MG63 (cell line): Measurements from ENCODE around the gene CREB3L2. TPM values are rescaled to one million over a fixed set of nuclear protein-coding genes. Genes with fewer than 3 reads are reported as not detected.
A peak's percentile ranks its signal among the peaks of the same experiment; 100 is the strongest.
"Not testable (repeated sequence)": the region's sequence is repeated elsewhere in the genome, so short reads cannot be mapped to it uniquely, and the experiment has no call there.

Source experiments
- DNase-seq: peaks from one replicate; pipeline ENCODE4 v3.0.0-alpha.2; 2020
- H3K27me3 ChIP-seq: fragments of 250-450 bp; sonication (Bioruptor Pico); 2 replicates; pipeline ENCODE4 v1.5.1; 2020; ENCODE audit warnings: mild to moderate bottlenecking, moderate library complexity
- H3K36me3 ChIP-seq: fragments of 250-450 bp; sonication (Bioruptor Pico); 2 replicates; pipeline ENCODE4 v1.5.1; 2020; ENCODE audit warnings: mild to moderate bottlenecking, moderate library complexity
- H3K4me3 ChIP-seq: fragments of 250-450 bp; sonication (Bioruptor Pico); 2 replicates; pipeline ENCODE4 v1.5.1; 2020; ENCODE audit warnings: mild to moderate bottlenecking, moderate library complexity
- H3K9me3 ChIP-seq: fragments of 250-450 bp; sonication (Bioruptor Pico); 2 replicates; pipeline ENCODE4 v1.5.1; 2020; ENCODE audit warnings: mild to moderate bottlenecking, moderate library complexity
- total RNA-seq: library from RNA; depleted of rRNA; stranded (reverse); fragments of >200 nt; shearing (Covaris generic); gene quantifications from 2 replicates; pipeline ENCODE4 v1.2.3, GENCODE V29; 2014; ENCODE audit warnings: low replicate concordance; rRNA removed

The CREB3L2 gene, protein sequence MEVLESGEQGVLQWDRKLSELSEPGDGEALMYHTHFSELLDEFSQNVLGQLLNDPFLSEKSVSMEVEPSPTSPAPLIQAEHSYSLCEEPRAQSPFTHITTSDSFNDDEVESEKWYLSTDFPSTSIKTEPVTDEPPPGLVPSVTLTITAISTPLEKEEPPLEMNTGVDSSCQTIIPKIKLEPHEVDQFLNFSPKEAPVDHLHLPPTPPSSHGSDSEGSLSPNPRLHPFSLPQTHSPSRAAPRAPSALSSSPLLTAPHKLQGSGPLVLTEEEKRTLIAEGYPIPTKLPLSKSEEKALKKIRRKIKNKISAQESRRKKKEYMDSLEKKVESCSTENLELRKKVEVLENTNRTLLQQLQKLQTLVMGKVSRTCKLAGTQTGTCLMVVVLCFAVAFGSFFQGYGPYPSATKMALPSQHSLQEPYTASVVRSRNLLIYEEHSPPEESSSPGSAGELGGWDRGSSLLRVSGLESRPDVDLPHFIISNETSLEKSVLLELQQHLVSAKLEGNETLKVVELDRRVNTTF
- total RNA-seq, result 5.0 and 6.0 TPM in 2 replicates

DNA sequence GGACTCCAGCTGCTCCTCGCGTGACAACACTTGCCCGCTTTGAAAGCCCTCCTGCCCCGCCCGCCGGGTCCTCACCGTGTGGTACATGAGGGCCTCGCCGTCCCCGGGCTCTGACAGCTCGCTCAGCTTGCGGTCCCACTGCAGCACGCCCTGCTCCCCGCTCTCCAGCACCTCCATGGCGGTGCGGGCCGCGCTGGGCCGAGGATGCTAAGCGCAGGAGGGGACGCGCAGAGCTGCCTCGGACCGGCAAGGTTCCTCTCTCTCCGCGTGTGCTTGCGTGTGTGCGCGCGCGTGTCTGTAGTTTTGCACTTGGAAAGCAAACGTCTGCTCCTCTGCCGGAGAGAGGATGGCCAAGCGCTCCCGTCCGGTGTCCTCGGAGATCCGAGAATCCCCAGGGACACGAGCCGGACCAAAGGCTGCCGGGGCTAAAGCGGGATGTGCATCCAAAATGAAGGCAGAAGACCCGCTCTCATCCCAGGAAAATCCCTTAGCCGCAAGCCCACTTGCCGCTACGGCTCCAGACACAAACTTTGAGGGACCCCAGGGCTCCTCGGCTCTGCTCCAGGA is at the start of gene CREB3L2:
CREB3L2 (minus strand) TSS at position 558 of the 567 bp plus-strand sequence; CDS start at position 177, 381 bp downstream.
- DNase-seq, result peak; percentile 69
- Histone ChIP-seq H3K9me3 (no peaks in the 10 kb centered on the region), H3K36me3 (peaks cover 6% of the 10 kb centered on the region), H3K4me3 (peak within 1 kb of the TSS; percentile 94), H3K27me3 (no peaks in the 10 kb centered on the region)

DNA sequence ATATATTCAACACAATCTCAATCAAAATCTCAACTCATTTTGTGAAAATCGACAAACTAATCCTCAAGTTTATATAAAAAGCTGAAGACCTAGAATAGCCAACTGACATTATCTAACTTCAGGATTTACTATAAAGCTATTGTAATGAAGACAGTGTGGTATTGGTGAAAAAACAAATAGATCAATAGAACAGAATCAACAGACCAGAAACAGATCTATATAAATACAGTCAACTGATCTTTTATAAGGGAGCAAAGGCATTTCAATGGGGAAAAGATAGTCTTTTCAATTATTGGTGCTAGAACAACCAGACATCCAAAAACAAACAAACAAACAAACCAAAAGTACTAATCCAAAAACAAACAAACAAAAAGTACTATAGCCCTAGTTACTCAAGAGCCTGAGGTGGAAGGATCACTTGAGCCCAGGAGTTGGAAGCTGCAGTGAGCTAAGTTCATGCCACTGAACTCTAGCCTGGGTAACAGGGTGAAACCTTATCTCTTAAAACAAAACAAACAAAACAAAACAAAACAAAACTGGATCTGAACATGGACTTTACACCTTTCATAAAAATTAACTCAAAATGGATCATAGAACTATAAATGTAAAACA is 47.7 kb upstream of the CREB3L2 start:
- no peak overlapping the region for H3K4me3 ChIP-seq
- H3K36me3 ChIP-seq, result no peaks in the 10 kb centered on the region
- no peaks in the 10 kb centered on the region for H3K27me3 ChIP-seq
- DNase-seq, result no peak
- H3K9me3 ChIP-seq, result no peaks in the 10 kb centered on the region

DNA sequence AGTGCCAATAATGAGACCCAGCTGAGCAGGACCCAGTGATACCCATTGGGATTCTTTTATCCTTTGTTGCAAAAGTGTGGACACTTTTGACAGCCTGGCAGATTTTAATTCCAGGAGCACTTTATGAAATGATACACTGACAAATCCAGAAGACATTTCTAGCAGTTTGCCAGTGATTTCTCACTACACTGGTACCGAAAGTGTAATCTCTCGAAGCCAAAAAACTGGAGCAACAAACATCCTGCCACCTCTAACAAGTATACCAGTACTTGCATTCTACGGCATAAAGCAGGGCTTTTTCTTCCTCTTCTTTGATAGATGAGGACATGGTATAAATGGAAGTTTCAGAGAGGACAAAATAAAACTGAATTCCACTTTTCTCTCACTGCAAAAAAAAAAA is 46.0 kb upstream of the CREB3L2 start:
- no peaks in the 10 kb centered on the region for H3K27me3 ChIP-seq
- DNase-seq, result no peak
- H3K36me3 ChIP-seq, result no peaks in the 10 kb centered on the region
- H3K9me3 ChIP-seq, result no peaks in the 10 kb centered on the region
- no peak overlapping the region for H3K4me3 ChIP-seq

DNA sequence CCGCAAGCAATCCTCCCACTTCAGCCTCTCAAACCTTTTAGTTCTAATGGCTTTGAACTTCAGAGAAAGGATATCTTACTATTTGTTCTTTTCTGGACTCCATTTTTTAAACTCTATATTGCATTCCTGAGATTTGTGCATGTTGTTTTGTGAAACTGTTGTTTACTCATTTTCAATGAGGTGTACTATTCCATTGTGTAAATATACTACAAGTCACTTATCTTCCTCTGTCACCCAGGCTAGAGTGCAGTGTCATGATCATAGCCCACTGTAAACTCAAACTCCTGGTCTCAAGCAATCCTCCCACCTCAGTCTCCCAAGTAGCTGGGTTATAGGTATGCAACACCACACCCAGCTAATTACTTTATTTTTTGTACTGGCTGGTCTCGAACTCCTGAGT is 43.0 kb upstream of the CREB3L2 start:
- no peak for DNase-seq
- no peaks in the 10 kb centered on the region for H3K27me3 ChIP-seq
- H3K4me3 ChIP-seq, result no peak overlapping the region
- H3K9me3 ChIP-seq, result no peaks in the 10 kb centered on the region
- H3K36me3 ChIP-seq, result no peaks in the 10 kb centered on the region

DNA sequence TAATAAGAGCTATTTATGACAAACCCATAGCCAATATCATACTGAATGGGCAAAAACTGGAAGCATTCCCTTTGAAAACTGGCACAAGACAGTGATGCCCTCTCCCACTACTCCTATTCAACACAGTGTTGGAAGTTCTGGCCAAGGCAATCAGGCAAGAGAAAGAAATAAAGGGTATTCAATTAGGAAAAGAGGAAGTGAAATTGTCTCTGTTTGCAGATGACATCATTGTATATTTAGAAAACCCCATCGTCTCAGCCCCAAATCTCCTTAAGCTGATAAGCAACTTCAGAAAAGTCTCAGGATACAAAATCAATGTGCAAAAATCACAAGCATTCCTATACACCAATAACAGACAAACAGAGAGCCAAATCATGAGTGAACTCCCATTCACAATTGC is 38.2 kb upstream of the CREB3L2 start:
- DNase-seq, H3K27me3 ChIP-seq, H3K4me3 ChIP-seq, H3K36me3 ChIP-seq, H3K9me3 ChIP-seq: not testable (repeated sequence)

DNA sequence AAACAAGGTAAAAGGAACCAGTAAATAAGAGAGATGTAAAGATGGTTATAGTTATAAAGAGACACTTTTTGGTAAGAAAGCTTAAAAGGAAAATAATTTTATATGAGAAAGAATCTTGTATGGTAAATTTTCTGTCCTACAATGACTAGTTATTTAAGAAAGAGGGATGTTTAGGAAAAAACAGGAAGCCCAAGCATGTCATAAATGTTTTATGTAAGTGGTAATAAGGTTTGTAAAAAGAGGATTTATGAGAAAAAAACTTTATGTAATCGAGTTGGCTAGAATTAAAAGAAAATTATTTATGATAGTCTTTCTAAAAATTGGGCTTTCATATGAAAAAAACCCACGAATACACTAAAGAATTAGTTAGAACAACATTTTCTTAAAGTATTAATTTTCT is 34.2 kb upstream of the CREB3L2 start:
- Histone ChIP-seq H3K9me3 (no peaks in the 10 kb centered on the region; the same call in 1 of the 2 replicates), H3K4me3 (no peak overlapping the region), H3K36me3 (no peaks in the 10 kb centered on the region), H3K27me3 (no peaks in the 10 kb centered on the region)
- no peak for DNase-seq

DNA sequence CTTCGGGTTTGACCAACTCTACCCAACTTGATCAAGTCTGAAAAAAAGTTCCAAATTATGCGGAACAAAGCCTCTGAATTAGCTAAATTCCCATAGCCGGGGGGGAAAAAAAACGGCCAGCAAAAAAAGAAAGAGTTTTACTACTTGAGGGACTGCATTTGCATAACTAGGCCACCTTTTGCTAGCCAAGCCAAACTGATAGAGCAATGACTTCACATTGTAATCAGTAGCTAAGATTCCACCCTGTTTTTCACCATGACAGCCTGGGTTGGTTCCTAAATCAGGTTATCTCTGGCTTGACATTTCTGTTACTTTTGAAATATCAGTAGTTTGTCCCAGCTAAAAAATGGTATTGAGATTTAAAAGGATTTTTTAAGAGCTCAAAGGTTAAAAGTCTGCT is 31.4 kb upstream of the CREB3L2 start:
- Histone ChIP-seq H3K9me3 (no peaks in the 10 kb centered on the region; the same call in 1 of the 2 replicates), H3K27me3 (no peaks in the 10 kb centered on the region), H3K36me3 (no peaks in the 10 kb centered on the region), H3K4me3 (no peak overlapping the region)
- DNase-seq, result no peak

DNA sequence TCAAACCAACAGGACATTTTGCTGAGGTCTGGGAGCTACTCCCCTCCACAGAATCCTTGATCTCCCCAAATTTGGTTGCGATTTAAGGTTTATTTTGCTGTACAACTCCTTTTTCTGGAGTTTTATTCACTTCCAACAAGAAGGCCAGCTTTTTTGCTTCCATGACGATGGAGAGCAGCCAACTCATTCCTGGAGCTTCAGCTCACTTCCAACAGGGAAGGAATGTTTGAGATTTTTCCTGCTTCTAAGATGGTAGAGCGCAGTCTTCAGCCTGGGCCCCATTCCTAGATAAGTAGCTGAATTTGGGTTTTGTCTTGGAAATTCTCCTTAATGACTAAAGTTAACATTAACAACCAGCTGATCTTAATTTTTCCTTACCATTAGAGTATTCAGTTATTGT is 30.9 kb upstream of the CREB3L2 start:
- DNase-seq, result no peak
- Histone ChIP-seq H3K27me3 (no peaks in the 10 kb centered on the region), H3K36me3 (no peaks in the 10 kb centered on the region), H3K4me3 (no peak overlapping the region), H3K9me3 (no peaks in the 10 kb centered on the region; the same call in 1 of the 2 replicates)

DNA sequence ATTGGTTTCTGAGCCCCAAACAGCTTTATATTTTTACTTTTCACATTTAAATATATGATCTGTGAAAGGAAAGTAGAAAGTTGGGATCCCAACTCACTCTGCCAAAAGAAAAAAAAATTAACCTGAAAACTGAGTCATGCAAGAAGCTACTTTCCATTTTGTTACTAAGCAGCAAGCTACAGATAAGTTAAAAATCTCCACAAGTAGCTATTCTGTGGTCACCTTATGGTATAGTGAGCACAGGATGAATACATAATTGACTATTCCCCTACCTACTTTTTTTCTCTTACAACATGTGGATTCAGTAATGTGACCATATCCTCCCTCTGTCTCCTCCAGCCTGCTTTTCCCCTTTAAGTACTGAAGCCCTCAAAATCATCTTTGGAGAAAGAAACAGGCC is 30.3 kb upstream of the CREB3L2 start:
- H3K27me3 ChIP-seq, result no peaks in the 10 kb centered on the region
- no peaks in the 10 kb centered on the region; the same call in 1 of the 2 replicates for H3K9me3 ChIP-seq
- no peak for DNase-seq
- H3K4me3 ChIP-seq, result no peak overlapping the region
- H3K36me3 ChIP-seq, result no peaks in the 10 kb centered on the region

DNA sequence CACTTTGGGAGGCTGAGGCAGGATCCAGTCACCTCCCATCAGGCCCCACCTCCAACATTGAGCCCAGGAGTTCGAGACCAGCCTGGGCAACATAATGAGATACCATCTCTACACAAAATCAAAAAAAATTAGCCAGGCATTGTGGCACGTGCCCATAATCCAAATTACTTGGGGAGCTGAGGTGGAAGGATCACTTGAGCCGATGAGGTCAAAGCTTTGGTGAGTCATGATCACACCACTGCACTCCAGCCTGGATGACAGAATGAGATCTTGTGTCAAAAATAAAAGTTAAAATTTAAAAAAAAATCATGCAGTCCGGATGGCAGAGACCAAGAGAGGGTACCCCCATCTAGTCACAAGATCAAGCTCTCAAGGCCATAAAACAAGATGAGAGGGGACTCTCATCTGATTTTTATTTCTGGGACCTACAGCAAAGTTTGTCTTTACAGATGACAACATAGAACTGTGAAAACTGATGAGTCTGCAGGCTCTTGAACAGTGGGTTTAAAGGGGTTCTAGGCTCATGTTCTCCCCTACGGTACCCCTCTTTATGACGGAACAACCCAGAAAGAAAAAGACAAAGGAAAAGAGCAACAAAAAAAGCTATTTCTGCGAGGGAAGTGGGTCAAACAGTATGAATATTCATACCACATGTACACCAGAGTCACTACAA is 28.9 kb upstream of the CREB3L2 start:
- Histone ChIP-seq H3K9me3 (no peaks in the 10 kb centered on the region; the same call in 1 of the 2 replicates), H3K27me3 (no peaks in the 10 kb centered on the region), H3K4me3 (no peak overlapping the region), H3K36me3 (no peaks in the 10 kb centered on the region)
- peak; percentile 39 for DNase-seq

DNA sequence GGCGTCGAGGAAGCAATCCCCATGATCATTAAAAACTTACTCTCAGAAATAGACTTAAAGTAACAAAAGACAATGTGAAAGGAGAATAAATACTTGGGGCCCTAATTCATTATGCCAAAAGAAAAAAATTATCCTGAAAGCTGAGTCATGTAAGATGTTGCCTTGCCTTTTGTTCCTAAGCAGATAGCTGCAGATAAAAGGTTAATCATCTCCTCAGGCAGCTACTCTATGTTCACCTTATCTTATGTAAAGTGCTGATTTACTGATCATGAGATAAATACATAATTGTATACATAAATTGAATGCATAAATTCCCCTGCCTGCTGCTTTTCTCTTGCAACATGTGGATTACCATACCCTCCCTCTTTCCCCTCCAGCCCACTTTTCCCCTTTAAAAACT is 28.1 kb upstream of the CREB3L2 start:
- Histone ChIP-seq H3K9me3 (no peaks in the 10 kb centered on the region; the same call in 1 of the 2 replicates), H3K36me3 (no peaks in the 10 kb centered on the region), H3K4me3 (no peak overlapping the region), H3K27me3 (no peaks in the 10 kb centered on the region)
- no peak for DNase-seq

DNA sequence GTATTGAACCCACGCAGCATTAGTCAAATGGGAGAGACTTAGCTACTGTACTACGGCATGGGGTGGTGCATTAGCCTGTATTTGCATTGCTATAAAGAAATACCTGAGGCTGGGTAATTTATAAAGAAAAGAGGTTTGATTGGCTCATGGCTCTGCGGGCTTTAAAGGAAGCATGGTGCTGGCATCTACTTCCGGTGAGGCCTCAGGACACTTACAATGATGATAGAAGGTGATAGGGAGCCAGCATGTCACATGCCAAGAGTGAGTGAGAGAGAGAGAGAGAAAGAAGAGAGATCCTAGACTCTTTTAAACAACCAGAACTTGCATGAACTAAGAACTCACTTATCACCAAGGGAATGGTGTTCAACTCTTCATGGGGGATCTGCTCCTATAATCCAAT is 27.2 kb upstream of the CREB3L2 start:
- H3K27me3 ChIP-seq, result no peaks in the 10 kb centered on the region
- H3K36me3 ChIP-seq, result no peaks in the 10 kb centered on the region
- no peak for DNase-seq
- no peaks in the 10 kb centered on the region for H3K9me3 ChIP-seq
- H3K4me3 ChIP-seq, result no peak overlapping the region

DNA sequence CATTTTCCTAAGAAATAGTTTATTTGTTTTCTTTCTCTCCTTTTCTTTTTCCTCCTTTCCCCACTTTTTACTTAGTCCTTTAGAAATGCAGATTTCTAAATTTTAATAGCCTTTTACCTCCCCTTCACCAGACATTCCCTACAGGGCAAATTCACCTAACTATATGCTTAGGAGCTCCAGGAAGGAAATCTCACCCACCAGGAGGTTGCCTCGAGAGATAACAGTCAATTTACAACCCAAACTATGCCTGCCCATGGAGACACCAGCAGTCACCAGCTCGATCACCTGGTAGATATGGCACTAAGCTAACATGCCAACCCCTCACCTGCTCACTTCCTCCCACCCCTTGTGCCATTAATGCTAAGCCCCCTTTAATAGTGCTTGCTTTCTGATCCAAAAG is 25.2 kb upstream of the CREB3L2 start:
- H3K9me3 ChIP-seq, result no peaks in the 10 kb centered on the region
- H3K36me3 ChIP-seq, result no peaks in the 10 kb centered on the region
- no peaks in the 10 kb centered on the region for H3K27me3 ChIP-seq
- H3K4me3 ChIP-seq, result no peak overlapping the region
- no peak for DNase-seq

DNA sequence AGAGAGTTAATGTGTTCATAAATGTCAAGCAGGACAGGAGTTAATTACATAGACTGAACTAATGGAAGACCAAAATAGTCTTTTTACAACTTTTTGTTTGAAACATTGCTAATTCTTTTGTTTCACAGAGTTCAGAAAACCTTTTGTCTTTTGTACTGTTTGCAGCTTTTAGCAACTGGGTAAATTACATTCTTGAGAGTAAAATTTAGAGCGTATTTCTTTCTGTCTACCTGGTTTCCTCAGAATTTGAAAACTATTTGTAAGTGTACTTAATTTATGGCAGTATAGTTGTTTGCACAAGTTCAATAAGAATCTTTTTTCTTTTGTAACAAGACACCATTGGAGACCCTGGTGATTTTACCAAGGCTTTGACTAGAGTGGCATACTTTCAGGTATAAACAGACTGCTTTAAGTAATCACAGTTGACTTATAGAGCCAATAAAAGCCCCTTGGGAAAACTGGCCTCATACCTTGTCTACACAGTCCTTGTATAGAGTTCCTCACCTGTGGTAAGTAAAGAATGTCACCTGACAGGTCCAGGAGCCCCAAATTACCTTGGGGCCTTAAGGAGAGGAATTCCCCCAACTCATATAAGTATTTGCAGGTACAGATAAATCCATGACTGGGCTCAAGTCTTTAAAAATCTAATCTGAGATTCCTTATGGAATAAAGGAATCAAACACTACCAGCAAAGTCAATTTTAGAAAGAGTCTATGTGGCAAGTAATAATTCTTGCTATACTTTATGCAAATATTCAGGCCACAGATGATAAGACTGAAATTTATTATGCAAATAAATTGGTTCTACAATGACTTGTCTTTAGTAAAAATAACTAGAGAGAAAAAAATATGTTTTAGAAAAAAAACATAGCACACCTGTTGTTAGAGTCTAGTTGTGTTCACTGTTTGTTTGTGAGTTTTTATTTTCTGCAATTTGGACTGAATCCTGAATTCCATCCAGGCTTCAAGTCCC is 23.6 kb upstream of the CREB3L2 start:
- no peak overlapping the region for H3K4me3 ChIP-seq
- H3K36me3 ChIP-seq, result no peaks in the 10 kb centered on the region
- H3K9me3 ChIP-seq, result no peaks in the 10 kb centered on the region
- DNase-seq, result no peak
- no peaks in the 10 kb centered on the region for H3K27me3 ChIP-seq

DNA sequence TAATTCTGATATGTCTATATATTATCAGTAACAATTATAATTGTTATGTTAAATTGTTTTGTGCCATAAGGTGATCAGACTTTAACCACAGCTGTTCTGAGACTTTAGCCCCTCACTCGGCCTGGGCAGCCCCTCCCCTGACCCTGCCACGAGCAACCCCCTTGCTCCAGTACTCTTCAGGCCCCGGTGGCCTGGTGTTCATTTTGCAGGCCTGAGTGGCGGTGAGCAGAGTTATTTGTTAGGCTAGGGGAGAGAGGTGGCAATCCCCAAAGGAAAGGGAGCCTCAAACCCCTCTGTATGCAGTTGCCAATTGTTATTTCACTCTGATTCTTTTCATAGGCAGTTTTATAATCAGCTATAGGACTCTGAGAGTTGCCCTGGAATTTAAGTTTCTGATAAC is 22.9 kb upstream of the CREB3L2 start:
- H3K36me3 ChIP-seq, result no peaks in the 10 kb centered on the region
- no peaks in the 10 kb centered on the region for H3K27me3 ChIP-seq
- H3K9me3 ChIP-seq, result no peaks in the 10 kb centered on the region
- DNase-seq, result no peak
- no peak overlapping the region for H3K4me3 ChIP-seq

DNA sequence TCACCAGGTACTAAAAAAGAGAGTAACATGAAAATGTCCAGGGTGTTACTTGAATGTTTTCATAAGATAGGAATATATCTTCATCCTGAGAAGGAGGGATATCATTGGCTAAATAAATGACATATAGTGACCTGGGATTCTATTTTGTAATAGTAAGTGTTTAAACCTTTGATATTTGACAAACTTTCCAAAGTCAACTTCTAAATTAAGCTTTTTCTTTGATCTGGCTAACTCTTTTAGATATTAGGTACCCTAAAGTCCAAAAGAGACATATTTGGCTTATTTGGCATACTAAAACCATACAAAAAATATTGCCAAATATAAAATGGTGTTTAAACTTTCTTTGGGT is 22.4 kb upstream of the CREB3L2 start:
- no peak for DNase-seq
- Histone ChIP-seq H3K36me3 (no peaks in the 10 kb centered on the region), H3K4me3 (no peak overlapping the region), H3K9me3 (no peaks in the 10 kb centered on the region), H3K27me3 (no peaks in the 10 kb centered on the region)
